HEK293T (cell line): ENCODE data around the gene ALDH18A1.

Experiments used
- ARNT ChIP-seq: fragments of 450-650 bp; IDR thresholded peaks from 2 replicates; pipeline ENCODE4 v1.6.1; 2017; ENCODE audit warnings: mild to moderate bottlenecking
- FOXK2 ChIP-seq: fragments of 450-650 bp; IDR thresholded peaks from 2 replicates; pipeline ENCODE4 v1.6.1; 2016; ENCODE audit warnings: mild to moderate bottlenecking

GRCh38 chr10:95606922-95607321 is 49.6 kb downstream of the ALDH18A1 start:
- no peak for TF ChIP-seq FOXK2
- TF ChIP-seq ARNT, result no peak
